Measurements from ENCODE around the gene SPTBN5. TPM values are rescaled to one million over a fixed set of nuclear protein-coding genes. Genes with fewer than 3 reads are reported as not detected.

The SPTBN5 gene
- total RNA-seq, 8 experiments from 2014 or later = 0.18 to 2.3 (median 0.72) TPM

GRCh38 chr15:41884458-41884857 lies 9.4 kb downstream of the SPTBN5 start:
- 20 to 100% (median 78%) methylated on average over 1 to 5 of the region's 7 CpGs for WGBS, 10 experiments
- ATAC-seq (replicated peaks in 6 of 8) = no peak
- in situ Hi-C loops (cut with MboI; ENCODE audit: low pct_unique_long_range_greater_than_20kb in 2 of 9, low sequenced_read_pairs in 9 of 9, unreplicated experiment in 9 of 9) = no loop called here

GRCh38 chr15:41883484-41883825 lies 10.4 kb downstream of the SPTBN5 start:
- no peak for ATAC-seq (replicated peaks in 6 of 8)
- in situ Hi-C loops (cut with MboI; ENCODE audit: low pct_unique_long_range_greater_than_20kb in 2 of 9, low sequenced_read_pairs in 9 of 9, unreplicated experiment in 9 of 9) = no loop called here
- WGBS, 10 experiments = 40 to 100% (median 92%) methylated on average over 1 to 2 of the region's 2 CpGs; no CpG with 5 or more reads in 3 of the 10 experiments
- Histone ChIP-seq H3K27ac (no peak overlapping the region), H3K4me3 (no peak overlapping the region), H3K4me1 (replicated peaks in 1 of 2) (no peaks in the 10 kb centered on the region)

More at GRCh38 chr15:41884458-41884857, 9.4 kb downstream of the SPTBN5 start:
- Histone ChIP-seq H3K4me3 (no peak overlapping the region), H3K4me1 (replicated peaks in 1 of 2) (no peaks in the 10 kb centered on the region), H3K27ac (no peak overlapping the region)

- in situ Hi-C loops (cut with MboI; ENCODE audit: low pct_unique_long_range_greater_than_20kb in 2 of 9, low sequenced_read_pairs in 9 of 9, unreplicated experiment in 9 of 9) = no loop called here
- no peak for ATAC-seq (replicated peaks in 6 of 8)
- 60 to 100% (median 92%) methylated on average over 1 to 4 of the region's 14 CpGs; no CpG with 5 or more reads in 4 of the 10 experiments for WGBS, 10 experiments
- no peak overlapping the region for H3K27ac ChIP-seq
- H3K4me3 ChIP-seq = no peak overlapping the region
- H3K4me1 ChIP-seq (replicated peaks in 1 of 2) = no peaks in the 10 kb centered on the region
Measured at GRCh38 chr15:41882689-41883483, 11.0 kb downstream of the SPTBN5 start.

- Histone ChIP-seq H3K4me3 (no peak overlapping the region), H3K27ac (no peak overlapping the region), H3K4me1 (replicated peaks in 1 of 2) (no peaks in the 10 kb centered on the region)
- in situ Hi-C loops (cut with MboI; ENCODE audit: low pct_unique_long_range_greater_than_20kb in 2 of 9, low sequenced_read_pairs in 9 of 9, unreplicated experiment in 9 of 9) = no loop called here
- WGBS, 10 experiments = 20% methylated on average over 2 of the region's 81 CpGs; no CpG with 5 or more reads in 9 of the 10 experiments
- peak in 5 of 8 experiments; percentile 39 to 71 (median 59) for ATAC-seq (replicated peaks in 6 of 8)
Measured at GRCh38 chr15:41881920-41882688, 11.7 kb downstream of the SPTBN5 start.

- no peak for ATAC-seq (replicated peaks in 6 of 8)
- no peaks in the 10 kb centered on the region for H3K4me1 ChIP-seq (replicated peaks in 1 of 2)
- in situ Hi-C loops (cut with MboI; ENCODE audit: low pct_unique_long_range_greater_than_20kb in 2 of 9, low sequenced_read_pairs in 9 of 9, unreplicated experiment in 9 of 9) = no loop called here
- WGBS, 10 experiments = 20 to 53% (median 49%) methylated on average over 1 to 4 of the region's 10 CpGs; no CpG with 5 or more reads in 7 of the 10 experiments
- H3K27ac ChIP-seq = no peak overlapping the region
- H3K4me3 ChIP-seq = no peak overlapping the region
Measured at GRCh38 chr15:41881550-41881919, 12.3 kb downstream of the SPTBN5 start.

GRCh38 chr15:41881086-41881485 lies 12.8 kb downstream of the SPTBN5 start:
- H3K4me3 ChIP-seq = no peak overlapping the region
- H3K27ac ChIP-seq = no peak overlapping the region
- no peak for ATAC-seq (replicated peaks in 6 of 8)
- in situ Hi-C loops (cut with MboI; ENCODE audit: low pct_unique_long_range_greater_than_20kb in 2 of 9, low sequenced_read_pairs in 9 of 9, unreplicated experiment in 9 of 9) = no loop called here
- no peaks in the 10 kb centered on the region for H3K4me1 ChIP-seq (replicated peaks in 1 of 2)
- WGBS, 10 experiments = 67 to 94% methylated on average over 3 of the region's 8 CpGs; no CpG with 5 or more reads in 8 of the 10 experiments

- ATAC-seq (replicated peaks in 6 of 8) = no peak
- no peak overlapping the region for H3K27ac ChIP-seq
- no peak overlapping the region for H3K4me3 ChIP-seq
- in situ Hi-C loops (cut with MboI; ENCODE audit: low pct_unique_long_range_greater_than_20kb in 2 of 9, low sequenced_read_pairs in 9 of 9, unreplicated experiment in 9 of 9) = no loop called here
- 80 to 92% (median 86%) methylated on average over 2 to 4 of the region's 10 CpGs; no CpG with 5 or more reads in 7 of the 10 experiments for WGBS, 10 experiments
- no peaks in the 10 kb centered on the region for H3K4me1 ChIP-seq (replicated peaks in 1 of 2)
Measured at GRCh38 chr15:41880156-41880877, 13.5 kb downstream of the SPTBN5 start.

GRCh38 chr15:41879321-41879845 lies 14.5 kb downstream of the SPTBN5 start:
- H3K4me3 ChIP-seq = no peak overlapping the region
- in situ Hi-C loops (cut with MboI; ENCODE audit: low pct_unique_long_range_greater_than_20kb in 2 of 9, low sequenced_read_pairs in 9 of 9, unreplicated experiment in 9 of 9) = no loop called here
- no peak for ATAC-seq (replicated peaks in 6 of 8)
- no peaks in the 10 kb centered on the region for H3K4me1 ChIP-seq (replicated peaks in 1 of 2)
- H3K27ac ChIP-seq = no peak overlapping the region
- WGBS, 10 experiments = 67 to 80% methylated on average over 1 of the region's 10 CpGs; no CpG with 5 or more reads in 8 of the 10 experiments

GRCh38 chr15:41878355-41878699 lies 15.5 kb downstream of the SPTBN5 start:
- H3K27ac ChIP-seq = no peak overlapping the region
- in situ Hi-C loops (cut with MboI; ENCODE audit: low pct_unique_long_range_greater_than_20kb in 2 of 9, low sequenced_read_pairs in 9 of 9, unreplicated experiment in 9 of 9) = no loop called here

GRCh38 chr15:41877631-41878354 lies 16.1 kb downstream of the SPTBN5 start:
- in situ Hi-C loops (cut with MboI; ENCODE audit: low pct_unique_long_range_greater_than_20kb in 2 of 9, low sequenced_read_pairs in 9 of 9, unreplicated experiment in 9 of 9) = no loop called here
- H3K4me3 ChIP-seq = no peak overlapping the region
- H3K4me1 ChIP-seq (replicated peaks in 1 of 2) = no peaks in the 10 kb centered on the region
- 60 to 100% (median 60%) methylated on average over 1 to 4 of the region's 13 CpGs; no CpG with 5 or more reads in 5 of the 10 experiments for WGBS, 10 experiments
- no peak for ATAC-seq (replicated peaks in 6 of 8)
- no peak overlapping the region for H3K27ac ChIP-seq

More at GRCh38 chr15:41878355-41878699, 15.5 kb downstream of the SPTBN5 start:
- Histone ChIP-seq H3K4me3 (no peak overlapping the region), H3K4me1 (replicated peaks in 1 of 2) (no peaks in the 10 kb centered on the region)
- WGBS, 10 experiments = 63 to 77% methylated on average over 3 to 6 of the region's 10 CpGs; no CpG with 5 or more reads in 8 of the 10 experiments
- ATAC-seq (replicated peaks in 6 of 8) = no peak

GRCh38 chr15:41876689-41877088 lies 17.2 kb downstream of the SPTBN5 start:
- in situ Hi-C loops (cut with MboI; ENCODE audit: low pct_unique_long_range_greater_than_20kb in 2 of 9, low sequenced_read_pairs in 9 of 9, unreplicated experiment in 9 of 9) = no loop called here
- Histone ChIP-seq H3K4me1 (replicated peaks in 1 of 2) (no peaks in the 10 kb centered on the region), H3K27ac (no peak overlapping the region), H3K4me3 (no peak overlapping the region)
- WGBS, 10 experiments = no CpG with 5 or more reads among the region's 12 CpGs
- ATAC-seq (replicated peaks in 6 of 8) = peak in 3 of 8 experiments; percentile 9 to 31 (median 17)

- Histone ChIP-seq H3K4me3 (no peak overlapping the region), H3K27ac (no peak overlapping the region), H3K4me1 (replicated peaks in 1 of 2) (no peaks in the 10 kb centered on the region)
- 0 to 73% (median 40%) methylated on average over 1 to 10 of the region's 13 CpGs; no CpG with 5 or more reads in 7 of the 10 experiments for WGBS, 10 experiments
- ATAC-seq (replicated peaks in 6 of 8) = peak in 1 of 8 experiments; percentile 8
- in situ Hi-C loops (cut with MboI; ENCODE audit: low pct_unique_long_range_greater_than_20kb in 2 of 9, low sequenced_read_pairs in 9 of 9, unreplicated experiment in 9 of 9) = no loop called here
Measured at GRCh38 chr15:41876007-41876406, 17.8 kb downstream of the SPTBN5 start.
